ENCODE results near the gene FUT1. TPM values are rescaled to one million over a fixed set of nuclear protein-coding genes. Genes with fewer than 3 reads are reported as not detected.

FUT1 gene
- total and polyA plus RNA-seq, 2 donors (not counting 3 experiments of a cell fraction or from before 2014, with no cell fraction given), result 1.9 to 4.8 TPM

GRCh38 chr19:48751845-48752495, 471 bp downstream of the FUT1 start:
- Histone ChIP-seq H3K4me1 (ENCODE audit: control insufficient read depth, extremely low read depth, insufficient read depth, low read length) (peaks cover 11% of the 10 kb centered on the region), H3K4me3 (replicated peaks in 1 of 3; ENCODE audit: insufficient read depth in 1 of 3, low read depth in 1 of 3, low read length in 3 of 3) (peak overlapping the region; percentile 56 to 81 (median 65)), H3K27me3 (ENCODE audit: control insufficient read depth in 2 of 2, insufficient read depth in 2 of 2, low read length in 2 of 2) (no peaks in the 10 kb centered on the region), H3K36me3 (ENCODE audit: control insufficient read depth in 2 of 2, extremely low read depth in 1 of 2, insufficient read depth in 2 of 2, low read length in 2 of 2) (peaks cover 0 to 3% of the 10 kb centered on the region in 2 experiments), H3K9me3 (replicated peaks; ENCODE audit: control insufficient read depth, insufficient read depth, low read length) (no peaks in the 10 kb centered on the region), H3K9ac (replicated peaks; ENCODE audit: extremely low read depth, insufficient read depth, low read length) (peak overlapping the region; percentile 60), H4K20me1 (replicated peaks; ENCODE audit: control insufficient read depth, extremely low read depth, insufficient read depth, low read length) (no peaks in the 10 kb centered on the region), H3K27ac (ENCODE audit: insufficient read depth, low read depth, low read length) (peak overlapping the region; percentile 5), H3K4me2 (ENCODE audit: insufficient read depth, low read length) (peak overlapping the region; percentile 90), H3K79me2 (ENCODE audit: control insufficient read depth, insufficient read depth, low read length) (peaks cover 23% of the 10 kb centered on the region), H2AFZ (ENCODE audit: low read depth, low read length) (peak overlapping the region; percentile 96), H3K9me1 (replicated peaks; ENCODE audit: control insufficient read depth, extremely low read depth, insufficient read depth, low read length) (no peaks in the 10 kb centered on the region)
- CTCF ChIA-PET, result interaction anchor here (1.1 to 1.6 kb wide), 3 partner anchors 13 to 76 kb away, joined by 3 to 12 read pairs (median 6); no protein-coding TSS in a partner anchor
- peak; percentile 45 for DNase-seq (ENCODE audit: low read depth, low spot score)
- TSS peak; percentile 63 for BruUV-seq (replicated peaks)
- dilution Hi-C loops (cut with MboI; ENCODE audit: extremely low pct_ligation_motif_present, low sequenced_read_pairs) (no loop called here), intact Hi-C loops (cut with micrococcal nuclease) (loop anchor here (1.0 kb wide), 1 partner anchor 8 kb away; no protein-coding TSS in a partner anchor)
- POLR2A ChIA-PET, result interaction anchor here (0.5 to 0.7 kb wide), 3 partner anchors 128 to 744 kb away, joined by 3 to 15 read pairs (median 3); no protein-coding TSS in a partner anchor
- no peak for TF ChIP-seq EZH2 (IDR thresholded peaks at IDR 0.05; ENCODE audit: borderline replicate concordance, low read depth, low read length, severe bottlenecking)
- TF ChIP-seq JUN (IDR thresholded peaks at IDR 0.05; ENCODE audit: borderline replicate concordance, insufficient read depth, insufficient read length, low read depth), result no peak
- no peak for TF ChIP-seq POLR2AphosphoS5 (IDR thresholded peaks at IDR 0.05; ENCODE audit: insufficient read depth, low read depth, low read length)
- TF ChIP-seq POLR2A (IDR thresholded peaks at IDR 0.05; ENCODE audit: low read depth, low read length), result no peak
- no peak for TF ChIP-seq GATA2 (IDR thresholded peaks at IDR 0.05; ENCODE audit: insufficient read depth, insufficient read length, low read depth, low read length)
- peak; percentile 83 for FAIRE-seq

DNA sequence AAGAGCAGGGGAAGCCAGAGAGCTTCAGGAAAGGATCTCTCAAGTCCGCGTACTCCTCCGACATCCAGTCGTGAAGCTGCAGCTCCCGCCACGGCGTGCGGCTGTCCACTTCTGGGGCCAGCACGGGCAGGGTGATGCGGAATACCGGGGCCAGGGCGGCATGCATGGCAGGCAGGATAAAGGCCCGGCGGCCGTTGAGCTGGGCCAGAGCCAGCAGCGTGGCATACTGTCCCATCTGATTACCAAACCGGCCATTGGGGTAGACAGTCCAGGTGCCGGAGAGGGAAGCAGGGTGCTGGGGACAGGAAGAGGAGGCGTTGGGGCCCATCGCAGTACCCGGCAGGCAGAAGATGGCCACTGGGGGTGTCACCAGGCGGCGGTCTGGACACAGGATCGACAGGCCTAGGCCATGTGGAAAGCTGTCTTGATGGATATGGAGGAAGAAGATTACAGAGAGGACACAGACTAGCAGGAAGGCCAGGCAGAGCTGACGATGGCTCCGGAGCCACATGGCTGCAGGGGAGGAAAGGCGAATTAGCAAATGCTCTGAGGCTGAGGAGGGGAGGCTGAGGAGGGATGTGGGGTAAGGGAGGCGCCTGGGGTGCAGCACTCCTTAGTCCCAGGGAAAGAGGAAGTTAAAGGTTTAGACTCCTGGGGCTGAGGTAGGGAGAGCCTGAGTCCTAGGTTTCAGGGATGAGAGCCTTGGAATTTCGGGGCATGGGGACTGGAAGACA, 1.5 kb downstream of the FUT1 start:
- H3K27ac ChIP-seq (ENCODE audit: insufficient read depth, low read depth, low read length), result no peak overlapping the region
- peaks cover 16% of the 10 kb centered on the region for H3K4me1 ChIP-seq (ENCODE audit: control insufficient read depth, extremely low read depth, insufficient read depth, low read length)
- dilution Hi-C loops (cut with MboI; ENCODE audit: extremely low pct_ligation_motif_present, low sequenced_read_pairs) (no loop called here), intact Hi-C loops (cut with micrococcal nuclease) (no loop called here)
- H3K79me2 ChIP-seq (ENCODE audit: control insufficient read depth, insufficient read depth, low read length), result peaks cover 23% of the 10 kb centered on the region
- DNase-seq (ENCODE audit: low read depth, low spot score), result no peak
- no peak overlapping the region for H3K4me2 ChIP-seq (ENCODE audit: insufficient read depth, low read length)
- peaks cover 0 to 3% of the 10 kb centered on the region in 2 experiments for H3K36me3 ChIP-seq (ENCODE audit: control insufficient read depth in 2 of 2, extremely low read depth in 1 of 2, insufficient read depth in 2 of 2, low read length in 2 of 2)
- no peaks in the 10 kb centered on the region for H3K9me3 ChIP-seq (replicated peaks; ENCODE audit: control insufficient read depth, insufficient read depth, low read length)
- H3K27me3 ChIP-seq (ENCODE audit: control insufficient read depth in 2 of 2, insufficient read depth in 2 of 2, low read length in 2 of 2), result no peaks in the 10 kb centered on the region
- H3K9me1 ChIP-seq (replicated peaks; ENCODE audit: control insufficient read depth, extremely low read depth, insufficient read depth, low read length), result no peaks in the 10 kb centered on the region
- H3K4me3 ChIP-seq (replicated peaks in 1 of 3; ENCODE audit: insufficient read depth in 1 of 3, low read depth in 1 of 3, low read length in 3 of 3), result no peak overlapping the region
- no peak for FAIRE-seq
- BruUV-seq (replicated peaks), result no TSS peak
- ChIA-PET CTCF (interaction anchor here (1.1 to 1.6 kb wide), 3 partner anchors 12 to 75 kb away, joined by 3 to 12 read pairs (median 6); no protein-coding TSS in a partner anchor), POLR2A (no interaction called here)
- H4K20me1 ChIP-seq (replicated peaks; ENCODE audit: control insufficient read depth, extremely low read depth, insufficient read depth, low read length), result no peaks in the 10 kb centered on the region
- no peak overlapping the region for H2AFZ ChIP-seq (ENCODE audit: low read depth, low read length)
- TF ChIP-seq POLR2A (IDR thresholded peaks at IDR 0.05; ENCODE audit: low read depth, low read length) (no peak), FOS (IDR thresholded peaks at IDR 0.05; ENCODE audit: borderline replicate concordance, insufficient read depth, low read length) (no peak), JUN (IDR thresholded peaks at IDR 0.05; ENCODE audit: borderline replicate concordance, insufficient read depth, insufficient read length, low read depth) (no peak), CTCF (IDR thresholded peaks at IDR 0.05; ENCODE audit: extremely low read depth in 1 of 2, insufficient read depth in 1 of 2, low read depth in 1 of 2, low read length in 2 of 2) (no peak), GATA2 (IDR thresholded peaks at IDR 0.05; ENCODE audit: insufficient read depth, insufficient read length, low read depth, low read length) (no peak), POLR2AphosphoS5 (IDR thresholded peaks at IDR 0.05; ENCODE audit: insufficient read depth, low read depth, low read length) (no peak), MYC (IDR thresholded peaks at IDR 0.05; ENCODE audit: low read depth, low read length) (no peak), EZH2 (IDR thresholded peaks at IDR 0.05; ENCODE audit: borderline replicate concordance, low read depth, low read length, severe bottlenecking) (no peak)
- TF ChIP-seq, protein P1, sequence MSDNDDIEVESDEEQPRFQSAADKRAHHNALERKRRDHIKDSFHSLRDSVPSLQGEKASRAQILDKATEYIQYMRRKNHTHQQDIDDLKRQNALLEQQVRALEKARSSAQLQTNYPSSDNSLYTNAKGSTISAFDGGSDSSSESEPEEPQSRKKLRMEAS (IDR thresholded peaks at IDR 0.05; ENCODE audit: insufficient read depth, insufficient read length), result no peak
- H3K9ac ChIP-seq (replicated peaks; ENCODE audit: extremely low read depth, insufficient read depth, low read length), result no peak overlapping the region
